ENCODE results near the gene MPRIP. TPM values are rescaled to one million over a fixed set of nuclear protein-coding genes. Genes with fewer than 3 reads are reported as not detected.
A peak's percentile ranks its signal among the peaks of the same experiment; 100 is the strongest.

MPRIP gene
- total RNA-seq, 2 donors from 2014 or later, result 147 to 269 TPM

DNA sequence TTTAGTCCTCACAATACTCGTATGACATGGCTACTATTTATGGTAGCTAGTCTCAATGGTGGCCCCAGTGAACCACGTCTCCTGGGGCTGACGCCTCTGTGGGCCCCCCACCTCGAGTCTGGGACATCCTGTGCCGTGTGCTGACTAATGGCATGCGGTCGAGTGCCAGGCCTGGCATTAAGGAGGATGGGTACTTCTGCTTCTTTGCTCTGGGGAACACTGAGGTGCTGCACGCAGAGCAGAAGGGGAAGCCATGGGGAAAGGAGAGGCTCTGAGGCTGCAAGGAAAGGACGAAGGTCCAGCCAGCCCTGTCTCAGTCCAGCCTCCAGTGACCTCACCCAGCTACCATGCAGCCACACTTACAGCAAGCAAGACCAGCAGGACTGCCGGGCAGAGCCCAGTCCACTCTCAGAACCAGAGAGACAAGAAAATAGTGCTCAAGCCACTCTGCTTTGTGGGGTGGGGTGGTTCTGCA is 5.7 kb upstream of the MPRIP start:
- Histone ChIP-seq H3K4me1 (peaks cover 26% of the 10 kb centered on the region), H3K4me3 (no peak overlapping the region), H3K27ac (peak overlapping the region in 2 of 4 donors; percentile 19 to 62), H3K36me3 (replicated peaks in 1 of 2; ENCODE audit: insufficient read depth in 1 of 2, low read depth in 2 of 2) (no peaks in the 10 kb centered on the region), H3K9me3 (no peaks in the 10 kb centered on the region), H3K27me3 (no peaks in the 10 kb centered on the region)
- DNase-seq (peak in 1 of 4 donors; percentile 59), ATAC-seq (no peak)
- TF ChIP-seq, protein P1, sequence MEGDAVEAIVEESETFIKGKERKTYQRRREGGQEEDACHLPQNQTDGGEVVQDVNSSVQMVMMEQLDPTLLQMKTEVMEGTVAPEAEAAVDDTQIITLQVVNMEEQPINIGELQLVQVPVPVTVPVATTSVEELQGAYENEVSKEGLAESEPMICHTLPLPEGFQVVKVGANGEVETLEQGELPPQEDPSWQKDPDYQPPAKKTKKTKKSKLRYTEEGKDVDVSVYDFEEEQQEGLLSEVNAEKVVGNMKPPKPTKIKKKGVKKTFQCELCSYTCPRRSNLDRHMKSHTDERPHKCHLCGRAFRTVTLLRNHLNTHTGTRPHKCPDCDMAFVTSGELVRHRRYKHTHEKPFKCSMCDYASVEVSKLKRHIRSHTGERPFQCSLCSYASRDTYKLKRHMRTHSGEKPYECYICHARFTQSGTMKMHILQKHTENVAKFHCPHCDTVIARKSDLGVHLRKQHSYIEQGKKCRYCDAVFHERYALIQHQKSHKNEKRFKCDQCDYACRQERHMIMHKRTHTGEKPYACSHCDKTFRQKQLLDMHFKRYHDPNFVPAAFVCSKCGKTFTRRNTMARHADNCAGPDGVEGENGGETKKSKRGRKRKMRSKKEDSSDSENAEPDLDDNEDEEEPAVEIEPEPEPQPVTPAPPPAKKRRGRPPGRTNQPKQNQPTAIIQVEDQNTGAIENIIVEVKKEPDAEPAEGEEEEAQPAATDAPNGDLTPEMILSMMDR (IDR thresholded peaks at IDR 0.05), result no peak
- TF ChIP-seq POLR2A (IDR thresholded peaks at IDR 0.05), result peak in 1 of 3 donors; percentile 13
- intact Hi-C loops (cut with DNase I), result no loop called here
- 57 to 70% methylated on average over 8 to 10 of the region's 10 CpGs for WGBS, 2 donors

DNA sequence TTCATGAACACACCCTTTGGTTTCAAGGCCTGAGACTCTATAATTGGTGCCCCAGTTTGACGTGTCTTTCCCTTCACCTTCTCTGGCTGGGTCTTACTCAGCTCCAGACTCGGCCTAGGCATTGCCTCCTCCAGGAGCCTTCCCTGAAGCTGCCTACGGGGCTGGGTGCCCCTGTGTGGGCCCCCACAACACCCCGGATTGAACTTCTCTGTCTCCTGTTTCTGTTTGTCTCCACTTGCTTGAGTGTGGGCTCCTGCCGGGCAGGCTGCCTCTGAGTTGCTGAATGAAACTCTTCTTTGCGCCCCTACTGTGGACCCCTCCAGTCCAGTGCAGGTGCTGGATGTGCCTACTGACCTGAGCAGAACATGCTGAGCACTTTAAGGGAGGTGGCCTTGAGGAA is 2.3 kb upstream of the MPRIP start:
- no peak for TF ChIP-seq POLR2A (IDR thresholded peaks at IDR 0.05)
- TF ChIP-seq, protein P1 (IDR thresholded peaks at IDR 0.05), result no peak
- Histone ChIP-seq H3K4me1 (peaks cover 35% of the 10 kb centered on the region), H3K4me3 (no peak overlapping the region), H3K36me3 (replicated peaks in 1 of 2; ENCODE audit: insufficient read depth in 1 of 2, low read depth in 2 of 2) (no peaks in the 10 kb centered on the region), H3K9me3 (no peaks in the 10 kb centered on the region), H3K27ac (no peak overlapping the region), H3K27me3 (no peaks in the 10 kb centered on the region)
- ATAC-seq, result no peak
- 66 to 76% methylated on average over 6 of the region's 6 CpGs for WGBS, 2 donors
- intact Hi-C loops (cut with DNase I), result no loop called here
- no peak for DNase-seq

DNA sequence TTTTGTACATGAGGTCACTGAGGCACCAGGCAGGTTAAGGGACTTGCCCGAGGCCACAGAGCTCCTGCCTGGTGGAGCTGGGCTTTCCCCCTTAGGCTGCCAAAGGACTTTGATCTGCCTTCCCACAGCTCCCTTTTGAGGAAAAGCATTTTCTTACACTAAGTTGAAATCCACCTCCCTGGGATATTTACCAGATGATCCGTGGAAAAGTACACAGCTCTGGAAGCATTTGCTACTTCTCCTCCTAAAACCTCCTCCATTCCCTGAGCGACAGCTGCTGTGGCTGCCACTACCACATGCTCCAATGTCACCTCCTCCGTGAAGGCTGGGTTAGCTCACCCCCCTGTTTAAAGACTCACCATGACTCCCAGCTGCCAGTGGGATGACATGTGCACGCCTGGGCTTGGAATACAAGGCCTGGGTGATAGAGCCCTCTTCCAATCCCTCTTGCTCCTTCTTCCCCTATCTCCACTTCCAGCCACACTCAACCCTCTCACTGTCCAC is 1.2 kb upstream of the MPRIP start:
- Histone ChIP-seq H3K9me3 (no peaks in the 10 kb centered on the region), H3K4me3 (no peak overlapping the region), H3K27me3 (no peaks in the 10 kb centered on the region), H3K36me3 (replicated peaks in 1 of 2; ENCODE audit: insufficient read depth in 1 of 2, low read depth in 2 of 2) (no peaks in the 10 kb centered on the region), H3K4me1 (peaks cover 47% of the 10 kb centered on the region), H3K27ac (peak overlapping the region; percentile 77 to 86 (median 78))
- DNase-seq, result peak; percentile 69 to 83 (median 80)
- 19 to 37% methylated on average over 5 of the region's 5 CpGs for WGBS, 2 donors
- TF ChIP-seq, protein P1 (IDR thresholded peaks at IDR 0.05), result no peak
- peak in 2 of 3 donors; percentile 9 to 43 for TF ChIP-seq POLR2A (IDR thresholded peaks at IDR 0.05)
- intact Hi-C loops (cut with DNase I), result no loop called here
- ATAC-seq, result peak; percentile 31

GRCh38 chr17:17041571-17042383 is 480 bp upstream of the MPRIP start:
- intact Hi-C loops (cut with DNase I), result no loop called here
- no peaks in the 10 kb centered on the region for H3K36me3 ChIP-seq (replicated peaks in 1 of 2; ENCODE audit: insufficient read depth in 1 of 2, low read depth in 2 of 2)
- TF ChIP-seq, protein P1 (IDR thresholded peaks at IDR 0.05), result no peak
- TF ChIP-seq POLR2A (IDR thresholded peaks at IDR 0.05), result peak in 1 of 3 donors; percentile 47
- no peaks in the 10 kb centered on the region for H3K9me3 ChIP-seq
- ATAC-seq, result peak; percentile 96
- no peak overlapping the region for H3K4me3 ChIP-seq
- WGBS, 2 donors, result 5 to 17% methylated on average over 18 to 43 of the region's 44 CpGs
- DNase-seq, result peak; percentile 99 to 100 (median 100)
- H3K27me3 ChIP-seq, result no peaks in the 10 kb centered on the region
- peaks cover 53% of the 10 kb centered on the region for H3K4me1 ChIP-seq
- H3K27ac ChIP-seq, result peak overlapping the region; percentile 77 to 86 (median 78)

All from body of pancreas (tissue), 4 donors.